Cerebellar cortex (tissue), 1 donor: ENCODE results near the gene C11orf68.

Experiments used
- DNase-seq: peaks from one replicate; pipeline ENCODE4 v3.0.0-alpha.2; 2015; ENCODE audit warnings: low spot score

C11orf68 gene

DNA sequence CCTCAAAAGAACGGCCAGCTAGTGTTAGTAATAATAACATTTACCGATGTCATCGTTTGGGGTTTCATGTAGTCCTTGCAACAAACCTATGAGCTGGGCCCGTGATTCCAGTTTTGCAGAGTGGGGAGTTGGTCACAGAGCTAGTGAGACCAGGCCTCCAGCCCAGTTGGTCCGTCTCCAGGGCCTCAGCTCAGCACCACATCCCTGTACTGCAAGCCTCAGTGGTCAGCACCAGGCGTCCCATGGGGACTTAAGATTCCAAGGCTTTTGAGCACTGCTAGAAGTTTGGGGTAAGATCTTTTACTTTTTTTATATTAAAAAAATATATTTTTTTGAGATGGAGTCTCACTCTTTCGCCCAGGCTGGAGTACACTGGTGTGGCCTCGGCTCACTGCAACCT is 25.3 kb upstream of the C11orf68 start:
- no peak for DNase-seq

DNA sequence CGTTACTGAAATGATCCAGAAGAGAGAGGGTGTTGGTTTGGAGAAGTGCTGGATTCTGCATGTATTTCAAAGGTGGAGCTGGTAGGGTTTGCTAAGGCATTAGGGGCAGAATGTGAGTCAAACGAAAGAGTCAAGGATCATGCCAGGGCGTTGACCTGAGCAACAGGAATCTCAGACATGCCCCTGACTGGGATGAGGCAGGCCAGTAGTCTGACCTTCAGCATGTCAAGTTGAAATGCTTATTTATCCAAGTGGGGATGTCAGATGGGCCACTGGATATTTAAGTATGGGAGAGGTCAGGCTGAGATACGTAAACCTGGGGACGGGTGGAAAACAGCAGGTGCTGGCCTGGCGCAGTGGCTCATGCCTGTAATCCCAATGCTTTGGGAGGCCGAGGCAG is 23.7 kb upstream of the C11orf68 start:
- DNase-seq = no peak

DNA sequence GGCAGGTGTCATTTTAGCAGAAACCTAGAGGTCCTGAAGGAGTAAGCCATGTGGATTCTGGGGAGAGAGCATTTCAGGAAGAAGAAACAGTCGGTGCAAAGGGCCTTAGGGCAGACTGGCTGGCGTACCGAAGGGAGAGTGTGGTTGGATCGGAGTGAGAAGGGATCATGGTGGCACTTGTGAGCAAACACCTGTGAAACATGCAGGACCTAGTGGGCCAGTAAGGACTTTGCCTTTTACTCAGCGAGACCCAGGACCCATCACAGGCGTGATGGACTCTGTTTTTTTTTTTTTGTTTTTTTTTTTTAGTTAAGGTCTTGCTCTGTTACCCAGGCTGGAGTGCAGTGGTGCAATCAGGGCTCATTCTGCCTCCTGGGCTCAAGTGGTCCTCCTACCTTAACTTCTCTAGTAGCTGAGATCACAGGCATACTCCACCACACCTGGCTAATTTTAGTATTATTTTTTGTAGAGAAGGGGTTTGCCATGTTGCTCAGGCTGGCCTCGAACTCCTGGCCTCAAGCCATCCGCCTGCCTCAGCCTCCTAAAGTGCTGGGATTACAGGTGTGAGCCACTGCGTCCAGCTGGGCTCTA is 23.0 kb upstream of the C11orf68 start:
- no peak for DNase-seq

DNA sequence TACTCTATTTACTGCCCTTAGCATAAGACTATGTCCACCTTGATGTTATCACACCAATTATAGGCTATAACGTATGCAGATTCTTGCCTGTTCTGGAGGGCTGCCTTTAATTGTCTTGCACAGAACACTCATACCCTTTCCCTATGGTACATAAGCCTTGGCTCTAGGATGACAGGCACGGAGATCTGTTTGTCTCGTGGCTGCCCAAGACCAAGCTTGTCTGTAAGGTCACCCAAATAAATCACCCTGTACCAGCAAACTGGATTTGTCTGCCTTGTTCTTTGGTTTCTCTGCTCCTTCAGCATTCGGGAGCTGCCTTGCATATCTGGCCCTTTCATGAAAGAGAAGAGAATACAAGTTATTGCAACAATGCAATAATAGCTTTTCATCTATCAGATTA is 18.9 kb upstream of the C11orf68 start:
- no peak for DNase-seq

DNA sequence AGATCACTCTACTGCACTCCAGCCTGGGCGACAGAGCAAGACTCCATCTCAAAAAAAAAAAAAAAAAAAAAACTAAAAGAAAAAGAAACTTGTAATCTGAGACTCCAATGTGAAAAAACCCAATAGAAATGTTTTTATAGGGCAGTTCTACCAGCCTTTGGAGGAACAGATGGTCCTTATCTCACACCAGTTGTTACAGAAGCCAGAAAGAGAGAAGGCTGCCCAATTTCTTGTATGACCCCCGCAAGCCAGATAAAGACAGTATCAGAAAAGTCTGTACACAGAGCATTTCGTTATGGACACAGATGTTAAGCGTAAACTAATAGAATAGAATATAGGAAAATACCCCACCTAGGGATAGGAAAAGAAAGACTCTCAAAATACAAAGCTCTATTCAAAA is 15.2 kb upstream of the C11orf68 start:
- DNase-seq = peak; percentile 66

DNA sequence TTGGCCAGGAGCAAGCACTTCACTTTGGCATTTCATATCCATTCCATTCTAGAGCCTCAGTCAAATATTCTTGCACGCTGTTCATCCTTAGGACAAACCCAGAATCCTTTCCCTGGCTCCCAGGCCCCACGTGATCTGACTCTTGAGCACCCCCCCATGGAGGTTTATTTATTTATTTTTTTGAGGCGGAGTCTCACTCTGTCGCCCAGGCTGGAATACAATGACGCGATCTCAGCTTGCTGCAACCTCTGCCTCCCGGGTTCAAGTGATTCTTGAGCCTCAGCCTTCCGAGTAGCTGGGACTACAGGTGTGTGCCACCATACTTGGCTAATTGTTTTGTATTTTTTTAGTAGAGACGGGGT is 13.7 kb upstream of the C11orf68 start:
- no peak for DNase-seq

DNA sequence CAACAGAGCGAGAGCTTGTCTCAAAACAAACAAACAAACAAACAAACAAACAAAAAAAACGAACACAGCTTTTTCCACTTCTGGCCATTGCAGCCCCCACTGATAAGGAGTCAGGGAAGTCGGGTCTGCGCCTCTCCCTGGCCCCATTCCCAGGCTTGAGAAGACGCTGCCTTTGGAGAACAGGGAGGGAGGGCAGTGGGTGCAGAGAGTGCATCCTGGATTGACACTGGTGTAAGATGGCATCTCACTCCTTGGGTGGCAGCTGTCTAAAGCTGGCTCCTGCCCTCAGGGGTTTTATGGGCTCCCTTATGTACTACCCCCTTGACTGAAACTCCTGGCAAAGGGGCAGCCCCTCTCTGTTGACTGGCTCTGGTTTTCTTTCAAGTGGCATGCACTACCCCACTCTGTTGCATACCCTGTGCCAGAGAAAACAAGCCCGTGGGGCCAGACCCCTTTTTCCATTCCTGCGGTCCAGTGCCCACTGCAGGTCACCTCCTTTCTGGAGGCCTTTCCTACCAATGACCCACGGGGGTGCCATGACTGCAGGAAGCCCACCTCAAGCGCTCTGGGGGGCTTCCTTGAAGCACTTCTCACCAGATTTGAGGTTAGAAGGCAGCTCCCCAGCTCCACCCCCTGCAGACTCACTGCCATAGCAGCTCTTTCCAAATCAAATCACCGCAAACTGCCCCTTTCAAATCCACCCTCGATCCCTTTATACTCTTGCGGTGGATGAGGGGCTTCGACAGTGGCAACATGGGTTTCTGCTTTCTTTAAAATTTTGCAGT is 13.1 kb upstream of the C11orf68 start:
- DNase-seq = no peak

DNA sequence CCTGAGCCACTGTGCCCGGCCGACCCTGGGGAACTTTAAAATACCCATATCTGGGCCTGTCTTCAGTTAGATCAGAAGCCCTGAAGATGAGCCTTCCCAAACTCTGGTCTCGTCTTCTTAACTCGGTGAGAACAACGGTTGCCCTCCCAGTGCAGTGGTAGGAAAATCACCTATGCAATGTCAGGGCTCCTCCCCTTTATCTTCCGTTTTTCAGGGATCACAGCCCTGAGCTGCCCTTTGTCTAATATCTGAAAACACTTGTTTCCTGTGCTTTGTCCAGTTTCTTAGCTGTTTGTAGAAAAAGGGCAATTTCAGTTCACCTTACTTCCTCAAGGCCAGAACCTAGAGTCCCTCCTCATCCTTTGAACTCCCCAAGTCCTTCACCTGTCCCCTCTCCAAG is 9.8 kb upstream of the C11orf68 start:
- DNase-seq = no peak

DNA sequence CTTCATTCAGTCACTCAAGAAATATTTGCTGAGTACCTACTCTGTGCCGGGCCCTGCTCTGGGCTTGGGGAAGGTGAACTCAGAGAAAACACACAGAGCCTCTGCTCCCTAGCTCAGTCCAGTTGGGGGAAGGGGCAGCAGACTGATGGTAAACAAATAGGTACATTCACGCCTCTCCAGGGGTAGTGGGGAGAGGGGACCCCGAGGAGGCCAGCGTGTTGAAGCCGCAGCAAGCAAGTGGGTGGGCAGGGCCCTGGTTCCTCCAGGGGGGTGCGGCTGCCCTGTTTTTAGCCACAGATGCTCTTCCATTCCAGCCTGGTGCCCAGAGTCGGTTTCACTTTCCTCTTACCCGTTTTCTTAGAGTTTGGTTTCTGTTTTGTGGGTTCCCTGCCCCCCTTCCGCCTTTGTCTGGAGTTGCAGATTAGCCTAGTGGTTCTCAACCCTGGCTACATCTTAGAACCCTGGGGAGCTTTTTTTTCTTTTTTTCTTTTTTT is 9.1 kb upstream of the C11orf68 start:
- no peak for DNase-seq

DNA sequence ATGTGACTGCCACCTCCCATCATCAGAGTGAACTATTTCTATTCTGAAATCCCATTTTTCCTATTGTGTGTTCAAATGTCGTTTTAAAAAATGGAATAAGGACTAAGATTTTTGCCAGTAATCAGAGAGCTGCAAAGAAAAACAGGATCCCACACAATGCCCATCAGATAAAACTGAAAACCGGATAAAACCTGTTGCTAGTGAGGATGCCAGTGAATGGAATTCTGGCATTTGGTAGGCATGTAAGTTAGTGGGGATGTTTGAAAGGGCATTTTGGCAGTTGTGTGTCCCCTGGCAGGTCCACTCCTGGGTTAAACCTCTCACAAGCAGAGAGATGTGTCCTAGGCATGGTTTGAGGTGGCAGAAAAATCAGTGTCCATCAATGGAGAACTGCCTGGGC is 6.5 kb upstream of the C11orf68 start:
- no peak for DNase-seq

DNA sequence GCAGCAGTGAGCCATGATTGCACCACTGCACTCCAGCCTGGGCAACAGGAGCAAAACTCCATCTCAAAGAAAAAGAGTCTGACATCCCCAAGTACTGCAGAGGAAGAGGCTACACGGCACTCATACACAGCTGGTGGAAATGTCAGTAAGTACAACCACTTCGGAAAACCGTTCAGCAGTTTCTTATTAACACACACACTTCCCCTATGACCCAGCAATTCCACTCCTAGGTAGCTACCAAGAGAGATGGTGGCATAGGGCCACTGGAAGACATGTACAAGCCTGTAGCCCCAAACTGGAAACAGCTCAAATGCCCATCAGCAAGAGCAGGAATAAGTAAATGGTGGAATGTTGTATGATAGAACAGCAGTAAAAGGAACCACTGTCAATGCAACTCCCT is 3.7 kb upstream of the C11orf68 start:
- no peak for DNase-seq

DNA sequence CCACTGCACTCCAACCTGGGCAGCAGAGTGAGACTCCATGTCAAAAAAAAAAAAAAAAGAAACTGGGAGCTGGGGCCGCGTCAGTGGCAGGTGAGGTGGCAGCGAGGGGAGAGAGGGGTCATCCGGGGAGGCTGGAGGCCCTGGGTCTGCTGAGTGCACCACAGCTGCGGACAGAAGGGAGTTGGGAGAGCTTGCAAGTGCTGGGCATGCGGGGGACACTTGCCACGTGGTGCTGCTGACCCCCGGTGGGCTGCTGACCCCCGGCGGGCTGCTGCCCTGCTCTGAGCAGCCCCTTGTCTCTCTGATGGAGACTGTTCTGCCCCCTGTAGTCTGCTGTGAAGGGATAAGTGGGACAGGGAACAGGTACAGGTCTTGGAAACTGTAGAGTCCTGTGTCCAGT is 3.0 kb upstream of the C11orf68 start:
- DNase-seq = no peak

DNA sequence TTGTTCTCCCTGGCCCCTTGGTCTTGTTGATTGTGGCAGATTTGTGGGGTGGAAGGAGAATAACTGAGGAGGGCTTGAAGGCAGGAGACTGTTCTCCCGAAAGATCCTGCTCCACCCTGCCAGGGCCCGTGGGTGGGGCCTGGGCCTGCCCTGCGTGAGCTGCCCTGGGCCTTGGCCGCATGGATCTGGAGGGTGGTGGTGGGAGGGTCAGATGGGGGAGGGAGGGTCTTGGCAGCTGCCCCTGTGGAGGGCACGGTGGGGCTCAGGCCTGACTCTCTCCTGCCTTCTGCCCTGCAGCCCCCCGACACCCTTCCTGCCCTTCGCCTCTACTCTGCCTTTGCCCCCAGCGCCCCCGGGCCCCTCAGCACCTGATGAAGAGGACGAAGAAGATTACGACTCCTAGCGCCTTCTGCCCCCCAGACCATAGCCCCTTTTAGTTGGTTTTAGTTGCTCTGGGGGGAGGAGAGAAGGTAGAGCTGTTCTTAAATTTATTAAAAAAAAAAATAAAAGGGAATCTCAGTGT is 2.2 kb upstream of the C11orf68 start:
- no peak for DNase-seq

DNA sequence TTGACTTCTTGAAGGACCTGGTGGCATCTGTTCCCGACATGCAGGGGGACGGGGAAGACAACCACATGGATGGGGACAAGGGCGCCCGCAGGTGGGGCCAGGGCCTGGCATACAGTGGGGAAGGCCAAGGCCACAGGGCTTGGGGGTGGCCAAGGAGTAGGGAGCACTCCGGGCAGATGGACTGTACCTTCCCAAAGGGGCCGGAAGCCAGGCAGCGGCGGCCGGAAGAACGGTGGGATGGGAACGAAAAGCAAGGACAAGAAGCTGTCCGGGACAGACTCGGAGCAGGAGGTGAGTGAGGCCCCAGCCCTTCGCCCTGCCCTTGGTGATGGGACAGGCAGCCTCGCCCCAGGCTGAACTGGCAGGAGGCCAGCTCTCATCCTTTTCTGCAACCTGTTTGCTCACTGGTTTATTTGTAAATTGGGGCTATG is 1.5 kb upstream of the C11orf68 start:
- DNase-seq = no peak

DNA sequence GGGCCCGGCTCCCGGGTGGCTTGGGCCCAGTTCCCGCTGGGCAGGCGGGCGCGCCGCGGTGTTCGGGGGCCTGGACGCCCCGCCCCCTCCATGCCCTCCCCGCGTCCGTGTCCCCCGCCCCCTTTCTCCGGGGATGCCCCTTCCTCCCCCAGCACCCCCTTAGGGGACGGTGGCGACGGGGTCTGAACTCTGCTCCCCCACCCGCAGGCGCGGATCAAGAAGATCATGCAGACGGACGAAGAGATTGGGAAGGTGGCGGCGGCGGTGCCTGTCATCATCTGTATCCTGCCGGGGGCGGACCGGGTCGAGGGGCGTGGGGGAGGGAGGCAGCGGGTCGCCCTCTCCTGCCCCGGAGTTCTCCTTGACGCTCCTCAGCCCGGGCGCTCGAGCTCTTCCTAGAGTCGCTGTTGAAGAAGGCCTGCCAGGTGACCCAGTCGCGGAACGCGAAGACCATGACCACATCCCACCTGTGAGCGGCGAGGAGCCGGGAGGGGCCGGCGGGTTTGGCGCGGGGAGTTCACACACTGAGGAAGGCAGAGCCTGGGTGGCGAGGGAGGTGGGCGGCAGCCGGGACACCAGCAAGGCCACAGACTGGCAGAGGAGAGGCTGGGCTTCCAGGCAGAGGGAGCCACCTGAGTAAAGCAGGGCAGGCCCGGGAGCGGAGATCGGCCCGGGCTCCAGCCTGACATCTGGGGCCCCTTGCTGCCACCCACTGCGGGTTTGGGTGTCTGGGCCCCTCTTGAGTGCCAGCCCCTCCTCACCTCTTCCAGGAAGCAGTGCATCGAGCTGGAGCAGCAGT is 910 bp upstream of the C11orf68 start:
- no peak for DNase-seq

DNA sequence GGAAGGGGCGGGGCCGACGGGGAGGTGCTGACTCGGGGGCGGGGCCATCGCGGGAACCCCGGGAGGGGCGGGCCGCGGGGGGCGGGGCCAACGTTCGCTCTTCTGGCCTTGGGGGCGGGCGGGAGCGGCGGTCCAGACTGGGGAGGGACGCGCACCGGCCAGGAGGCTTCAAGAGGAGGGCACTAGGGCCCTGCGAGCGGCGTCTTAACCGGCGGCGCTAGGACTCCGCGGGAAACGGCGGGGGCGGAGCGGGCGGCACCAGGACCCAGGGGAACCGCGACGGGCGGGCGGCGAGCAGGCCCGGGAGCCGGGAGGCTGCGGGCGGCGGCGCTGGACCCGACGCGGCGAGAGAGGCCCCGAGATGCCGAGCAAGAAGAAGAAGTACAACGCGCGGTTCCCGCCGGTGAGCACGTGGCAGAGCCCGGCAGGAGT is 295 bp upstream of the C11orf68 start, which contains the start of gene DRAP1:
DRAP1 (plus strand) TSS at position 286 of the 432 bp plus-strand sequence; CDS start at position 362, 76 bp downstream.
- DNase-seq = peak; percentile 99

DNA sequence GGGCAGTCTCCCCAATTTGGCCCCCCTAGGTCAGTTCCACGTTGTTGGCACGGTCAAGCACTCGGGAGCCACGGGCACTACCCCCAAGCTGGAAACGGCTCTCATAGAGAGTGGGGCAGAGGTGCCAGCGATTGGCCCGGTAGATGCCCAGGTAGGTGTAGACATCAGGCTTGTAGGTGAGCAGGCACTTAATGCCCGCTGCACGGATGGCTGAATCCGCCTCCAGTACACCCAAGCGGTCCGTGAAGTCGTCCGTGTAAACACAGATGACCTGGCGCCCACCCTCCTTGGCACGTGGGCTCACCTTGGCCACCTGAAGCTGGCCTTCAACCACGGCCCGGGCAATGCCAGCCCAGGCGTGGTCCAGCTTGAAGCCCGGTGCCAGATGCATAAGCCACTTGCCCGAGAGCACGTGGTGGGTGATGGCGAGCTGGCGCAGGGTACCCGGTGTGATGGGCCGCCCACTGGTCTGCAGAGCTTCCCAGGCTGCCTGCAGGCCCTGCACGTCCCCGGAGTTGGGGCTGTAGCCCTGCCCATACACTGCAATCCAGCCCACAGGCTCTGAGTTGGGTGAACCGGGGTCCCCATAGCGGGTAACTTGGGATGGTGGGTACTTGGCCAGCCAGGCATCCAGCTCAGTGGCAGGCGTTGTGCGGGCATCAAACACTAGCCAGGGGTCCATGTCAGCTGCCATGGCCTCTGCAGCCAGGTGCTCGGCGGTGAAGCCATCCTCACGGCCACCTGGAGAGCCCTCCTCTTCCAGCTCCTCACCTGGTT is 1.2 kb downstream of the C11orf68 start:
- no peak for DNase-seq

DNA sequence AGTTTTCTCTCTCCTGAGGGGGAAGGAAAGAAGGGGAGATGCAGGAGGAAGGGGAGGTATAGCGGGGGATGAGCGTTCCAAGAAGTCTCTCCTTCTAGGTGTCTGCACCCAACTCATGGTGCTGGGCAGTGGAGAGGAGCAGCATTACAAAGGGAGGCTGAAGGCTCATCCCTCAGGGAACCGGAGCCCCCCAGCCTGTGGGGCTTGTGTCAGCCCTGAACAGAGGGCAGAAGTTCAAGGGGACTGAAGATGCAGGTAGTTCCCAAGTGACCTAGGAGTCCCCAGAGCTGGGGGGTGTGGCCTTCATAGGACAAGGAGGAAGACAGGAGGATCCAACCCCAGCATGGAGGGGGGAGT is 1.8 kb downstream of the C11orf68 start:
- DNase-seq = no peak

DNA sequence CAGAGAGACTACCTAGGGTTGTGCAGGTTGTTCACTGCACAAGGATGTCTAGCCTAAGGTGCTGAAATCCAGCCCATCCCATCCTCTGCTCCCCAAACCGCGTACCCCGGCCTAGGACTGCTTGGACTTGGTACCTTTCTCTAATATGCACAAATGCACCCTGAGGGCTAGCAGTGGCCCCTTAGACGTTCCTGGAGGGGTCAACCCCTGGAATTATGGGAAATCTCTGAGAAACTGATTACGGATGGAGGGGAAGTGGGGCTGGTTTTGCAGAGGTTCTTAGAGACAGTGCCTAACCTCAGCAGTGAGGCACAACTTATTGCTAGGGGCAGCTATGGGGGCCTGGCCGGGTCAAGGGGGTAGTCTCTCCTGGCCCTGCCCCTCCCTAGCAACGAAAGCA is 2.5 kb downstream of the C11orf68 start:
- no peak for DNase-seq

DNA sequence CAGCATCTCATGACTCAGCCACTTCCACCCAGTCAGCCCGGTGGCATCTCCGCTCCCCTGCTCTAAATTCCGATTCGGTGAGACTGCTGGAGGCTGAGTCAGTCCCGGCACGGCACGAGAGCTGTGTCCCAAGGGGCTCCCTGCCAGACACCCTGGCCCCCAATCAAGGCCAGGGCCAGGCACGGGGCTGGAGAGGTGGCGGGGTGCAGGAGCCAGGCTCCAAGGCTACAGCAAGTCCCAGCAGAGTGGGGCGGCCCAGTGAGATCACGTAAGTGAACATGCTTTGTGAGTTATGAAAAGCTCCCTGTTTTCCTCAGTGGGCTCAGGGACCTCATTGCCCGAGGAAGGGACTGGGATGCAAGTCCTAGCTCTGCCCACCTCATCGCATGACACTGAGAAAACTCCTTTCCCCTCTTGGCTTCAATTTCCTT is 3.0 kb downstream of the C11orf68 start:
- DNase-seq = peak; percentile 73

DNA sequence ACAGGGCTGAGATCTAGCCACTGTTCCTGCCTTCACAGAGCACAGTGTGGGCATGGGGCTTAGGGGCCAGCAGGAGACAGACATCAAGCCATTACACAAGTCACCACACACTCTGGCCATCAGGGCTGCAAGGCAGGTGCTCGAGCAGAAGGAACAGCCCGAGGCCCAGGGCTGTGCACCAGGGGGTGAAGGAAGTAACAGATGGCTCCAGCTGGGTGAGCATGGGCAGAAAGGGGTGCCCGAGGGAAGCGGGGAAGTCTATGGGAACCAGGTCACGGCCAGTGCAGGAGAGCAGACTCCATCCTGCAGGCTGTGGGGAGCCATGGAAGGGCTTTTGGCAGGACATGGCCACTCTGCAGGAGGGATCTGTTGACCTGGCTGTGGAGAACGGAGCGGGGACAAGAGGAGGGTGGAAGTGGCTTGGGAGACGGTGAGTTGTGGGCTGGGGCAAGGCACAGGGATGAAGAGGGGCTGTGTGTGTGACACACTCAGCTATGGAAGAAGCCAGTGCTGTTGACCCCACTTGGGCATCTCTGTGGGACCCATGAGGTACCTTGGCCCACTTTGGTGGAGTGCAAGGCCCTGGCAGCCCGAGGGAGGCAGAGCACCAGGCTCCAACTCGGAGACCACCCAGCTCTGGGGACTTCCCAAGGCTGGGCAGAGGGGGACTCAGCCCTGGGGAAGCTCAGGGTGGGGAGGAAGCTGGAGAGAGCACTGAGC is 3.6 kb downstream of the C11orf68 start:
- peak; percentile 89 for DNase-seq
